Vagina (tissue), 2 donors: ENCODE measurements around the gene ANKRD24.
"Not testable (repeated sequence)": the region's sequence is repeated elsewhere in the genome, so short reads cannot be mapped to it uniquely, and the experiment has no call there.

Experiments used
- CTCF ChIP-seq, 3 experiments: fragments of 450-650 bp in 2 of 3; fragments of 200-600 bp in 1 of 3; sonication (generic) in 1 of 3; IDR thresholded peaks; one replicate each; pipeline ENCODE4 v1.5.1; 2017 to 2019; ENCODE audit warnings: antibody characterized with exemption in 3 of 3, mild to moderate bottlenecking in 2 of 3, moderate library complexity in 2 of 3
- POLR2AphosphoS5 ChIP-seq, 2 donors: sonication (generic); formaldehyde crosslinking; IDR thresholded peaks; one replicate each; pipeline ENCODE4 v1.9.0; 2017; ENCODE audit warnings: antibody characterized with exemption in 2 of 2, mild to moderate bottlenecking in 2 of 2, low read depth in 1 of 2; ENCODE audit not compliant: insufficient read depth in 1 of 2

- not testable (repeated sequence) for TF ChIP-seq CTCF (IDR thresholded peaks at IDR 0.05); POLR2AphosphoS5 (IDR thresholded peaks at IDR 0.05; ENCODE audit: insufficient read depth in 1 of 2, low read depth in 1 of 2)
Measured at GRCh38 chr19:4218523-4218922, 36.0 kb downstream of the ANKRD24 start.
